HG03342 (cell line): ENCODE results near the gene SERPINB5.

ENCODE experiments used
- ATAC-seq: cut with Tn5 transposase; IDR thresholded peaks from one replicate; pipeline ENCODE4 v1.9.1; 2021; ENCODE audit warnings: mild to moderate bottlenecking, moderate library complexity; ENCODE audit not compliant: unreplicated experiment

The SERPINB5 gene

DNA sequence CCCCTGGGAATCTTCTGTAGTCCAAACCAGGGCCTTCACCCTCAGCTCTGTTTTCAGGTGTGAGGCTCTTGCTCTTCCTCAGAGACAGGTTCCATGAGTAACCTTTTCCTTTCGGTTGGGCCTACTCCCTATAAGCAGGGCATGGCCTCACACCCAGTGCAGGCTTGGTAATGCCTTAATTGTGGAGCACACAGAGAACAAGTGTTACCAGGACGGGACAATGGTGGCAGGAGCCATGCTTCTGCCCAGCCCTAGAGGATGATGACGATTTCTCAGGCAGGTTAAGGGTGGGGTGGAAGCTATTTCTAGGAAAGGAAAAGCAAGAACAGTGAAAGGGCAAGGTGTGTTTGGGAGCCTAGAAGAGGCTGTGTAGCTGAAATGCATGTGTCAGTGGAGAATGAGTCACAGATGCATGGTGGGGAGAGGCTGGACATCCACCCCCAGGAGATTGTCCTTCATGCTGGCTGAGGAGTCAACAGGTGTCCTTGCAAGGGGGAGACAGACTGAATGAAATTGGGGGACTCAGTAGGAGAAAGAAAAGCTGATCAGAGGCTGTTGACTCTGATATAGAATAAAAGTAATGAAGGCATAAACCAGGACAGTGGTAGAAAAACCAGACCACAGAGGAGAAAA, 43.4 kb downstream of the SERPINB5 start:
- ATAC-seq: no peak

DNA sequence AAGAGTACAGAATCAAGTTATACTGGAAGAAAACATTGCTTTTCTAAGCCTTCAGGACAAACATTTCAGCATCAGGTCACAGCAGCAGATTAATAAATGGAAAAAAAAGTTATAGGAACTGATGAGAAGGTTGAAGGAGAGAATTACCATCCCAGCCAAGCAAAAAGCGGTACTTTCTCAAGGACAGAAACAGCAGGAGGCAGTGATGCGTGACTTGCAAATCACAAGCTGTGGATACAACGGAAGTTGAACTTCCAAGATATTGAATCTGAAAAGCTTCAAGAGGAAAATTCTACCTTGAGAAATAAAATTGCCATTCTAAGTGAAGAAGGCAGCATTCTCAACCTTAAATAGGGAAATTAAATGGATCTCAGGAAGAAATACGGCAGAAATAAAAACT, 46.9 kb downstream of the SERPINB5 start:
- ATAC-seq: no peak

DNA sequence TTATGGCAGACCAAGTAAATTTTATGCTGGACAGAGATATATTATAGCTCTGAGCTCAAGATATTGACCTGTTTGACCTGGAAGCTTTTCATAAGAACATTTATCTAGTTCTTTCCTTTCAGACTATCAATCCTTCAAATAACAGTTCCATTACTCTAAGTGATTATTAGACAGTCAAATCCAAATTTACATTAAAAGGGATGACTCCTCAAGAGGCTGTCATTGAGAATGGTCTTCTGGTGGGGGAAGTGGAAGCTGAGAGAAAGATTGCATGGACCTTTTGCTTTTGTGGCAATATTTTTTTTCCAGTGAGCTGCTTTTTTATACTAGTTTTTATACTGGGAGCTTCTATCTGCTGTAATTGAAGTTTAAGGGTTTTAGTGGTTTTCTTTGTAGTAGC, 50.5 kb downstream of the SERPINB5 start:
- no peak for ATAC-seq

DNA sequence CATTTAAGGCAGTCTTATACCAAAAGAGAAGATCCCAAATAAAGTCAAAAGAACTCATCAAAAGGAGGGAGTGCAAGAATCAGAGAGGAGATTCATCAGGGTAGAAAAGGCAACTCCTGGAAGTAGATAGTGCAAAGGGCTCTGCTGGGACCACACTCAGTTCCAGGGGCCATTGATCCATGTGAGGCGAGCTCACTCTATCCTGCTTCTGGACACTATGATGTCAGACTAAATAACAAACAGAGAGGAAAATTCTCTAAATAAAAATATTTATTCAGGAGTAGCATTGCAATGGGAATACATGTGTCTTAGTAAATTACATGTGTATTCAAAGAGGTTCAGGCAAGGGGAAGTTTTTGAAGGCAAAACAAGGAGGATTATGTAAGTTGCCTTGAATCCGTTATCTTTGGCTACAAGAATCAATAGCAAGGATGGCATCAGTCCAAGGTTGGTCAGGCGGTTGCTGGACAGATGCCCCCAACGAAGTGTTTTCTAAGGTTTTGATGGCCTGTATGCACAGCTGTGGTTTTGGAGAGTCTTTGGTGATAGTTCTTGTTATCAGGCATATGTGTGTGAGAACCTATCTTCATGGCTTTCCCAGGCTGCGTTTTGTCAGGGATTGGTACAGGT, 52.2 kb downstream of the SERPINB5 start:
- no peak for ATAC-seq

DNA sequence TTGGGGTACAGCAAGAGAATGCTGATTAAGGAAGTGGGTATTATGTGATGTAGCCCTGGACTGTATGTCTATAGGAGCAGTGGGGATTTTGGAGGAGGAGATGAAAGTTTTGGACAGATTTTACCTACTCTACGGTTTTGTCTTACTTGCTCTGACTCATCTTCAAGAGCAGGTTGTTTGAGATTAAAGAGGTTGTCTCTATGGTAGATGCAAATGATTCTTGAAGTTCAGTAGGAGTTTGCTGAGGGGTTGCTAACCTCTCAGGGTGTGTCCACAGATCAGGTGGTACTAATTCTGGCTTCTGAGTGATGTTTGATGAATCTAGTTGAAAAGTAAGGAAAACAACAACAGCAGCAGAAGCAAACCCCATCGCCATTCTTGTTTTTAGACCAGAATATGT, 55.7 kb downstream of the SERPINB5 start:
- ATAC-seq: no peak

DNA sequence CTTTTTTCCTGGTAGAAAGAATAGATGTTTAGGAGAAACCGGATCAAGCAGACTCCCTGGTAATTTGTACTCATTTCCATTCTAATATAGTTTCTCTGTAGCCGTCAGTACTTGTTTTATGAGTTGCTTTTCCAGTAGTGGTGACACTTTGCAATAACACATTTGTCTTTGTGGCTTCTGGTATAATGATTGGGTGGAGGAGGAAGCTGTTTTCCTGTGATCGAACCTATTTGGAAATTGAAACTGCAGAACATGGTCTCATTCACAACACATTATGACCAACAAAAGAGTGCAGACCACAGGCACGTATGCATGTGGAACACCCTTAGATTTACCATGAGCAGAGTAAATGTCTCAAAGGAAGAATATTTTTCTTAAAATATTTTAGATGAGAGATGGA, 57.9 kb downstream of the SERPINB5 start:
- ATAC-seq: no peak

DNA sequence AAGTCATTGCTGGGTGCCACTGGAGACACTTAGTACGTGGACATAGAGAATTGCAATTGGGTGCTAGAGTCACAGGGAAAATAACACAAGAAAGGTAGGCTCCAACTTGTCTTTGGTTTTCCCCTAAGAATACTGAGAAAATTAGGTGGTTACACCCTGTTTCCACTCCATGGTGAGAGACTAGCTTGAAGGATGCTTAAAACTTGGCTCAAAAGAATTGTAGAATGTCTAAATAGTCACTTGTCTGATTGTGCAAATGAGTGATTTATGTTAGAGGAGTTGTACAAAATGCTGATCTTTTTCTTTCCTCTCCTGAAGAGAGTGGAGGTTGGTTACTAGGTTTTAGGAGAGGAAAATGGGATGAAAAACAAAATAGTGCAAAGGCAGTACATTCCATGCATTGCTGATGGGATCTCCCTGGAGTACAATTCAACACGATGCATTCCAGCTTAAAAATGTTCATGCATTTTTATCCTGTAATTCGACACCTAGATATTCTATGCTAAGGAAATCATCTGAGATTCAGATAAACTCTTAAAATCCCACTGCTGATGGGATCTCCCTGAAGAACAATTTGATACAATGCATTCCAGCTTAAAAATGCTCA, 63.2 kb downstream of the SERPINB5 start:
- ATAC-seq: no peak

DNA sequence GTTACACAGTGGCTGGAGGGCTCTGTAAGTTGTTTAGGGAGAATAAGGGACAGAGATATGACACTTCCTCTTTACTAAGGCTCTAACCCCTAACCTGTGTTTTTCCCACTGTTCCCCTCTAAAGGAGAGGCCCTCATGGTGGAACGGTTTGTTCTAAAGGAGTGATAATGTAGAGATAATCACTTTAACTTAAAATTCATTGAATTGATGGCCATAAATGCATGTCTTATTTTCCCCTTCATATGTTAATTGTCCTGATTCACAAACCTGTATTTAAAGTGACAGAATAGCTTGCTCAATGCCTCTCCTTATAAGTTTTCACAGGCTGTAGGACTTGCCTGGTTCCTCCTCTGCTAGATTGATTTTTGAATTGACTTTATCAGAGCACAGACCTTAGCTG, 65.3 kb downstream of the SERPINB5 start, which contains the start of gene SERPINB12:
SERPINB12 (plus strand) TSS at position 301 of the 400 bp plus-strand sequence. CDS start 13,791 bp downstream, outside the sequence.
- no peak for ATAC-seq

DNA sequence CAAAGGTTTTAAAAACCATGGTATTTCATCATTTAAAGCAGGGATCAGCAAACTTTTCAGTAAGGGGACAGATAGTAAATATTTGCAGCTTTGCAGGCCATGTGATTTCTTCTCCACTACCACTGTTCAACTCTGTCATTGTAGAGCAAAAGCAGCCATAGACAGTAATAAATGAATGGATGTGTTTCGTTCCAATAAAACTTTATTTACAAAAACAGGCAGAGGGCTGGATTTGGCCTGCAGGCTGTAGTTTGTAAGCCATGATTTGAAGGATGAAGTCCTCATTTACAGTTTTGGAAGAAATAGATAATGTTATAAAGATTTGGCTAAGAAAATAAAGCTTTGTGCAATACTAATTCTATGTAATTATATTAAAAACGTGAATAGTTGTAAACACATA, 67.3 kb downstream of the SERPINB5 start:
- no peak for ATAC-seq

DNA sequence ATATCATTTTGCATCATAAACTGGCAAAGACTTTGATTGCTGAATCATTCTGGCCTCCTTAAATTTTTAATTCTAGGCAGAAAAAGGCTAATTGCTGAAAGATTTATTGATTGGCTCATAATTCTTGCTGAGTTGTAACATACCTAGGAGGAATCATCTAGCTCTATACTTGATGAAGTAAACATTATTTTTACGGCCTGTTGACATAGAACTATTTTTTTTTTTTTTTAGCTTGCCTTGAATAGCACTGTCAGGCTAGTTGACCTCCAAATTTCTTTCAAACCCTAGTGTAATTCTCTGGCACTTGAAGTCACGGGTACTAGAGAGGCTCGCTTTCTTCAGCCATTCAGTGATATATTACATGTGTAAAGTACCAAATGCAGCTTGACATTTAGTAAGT, 68.2 kb downstream of the SERPINB5 start:
- no peak for ATAC-seq

DNA sequence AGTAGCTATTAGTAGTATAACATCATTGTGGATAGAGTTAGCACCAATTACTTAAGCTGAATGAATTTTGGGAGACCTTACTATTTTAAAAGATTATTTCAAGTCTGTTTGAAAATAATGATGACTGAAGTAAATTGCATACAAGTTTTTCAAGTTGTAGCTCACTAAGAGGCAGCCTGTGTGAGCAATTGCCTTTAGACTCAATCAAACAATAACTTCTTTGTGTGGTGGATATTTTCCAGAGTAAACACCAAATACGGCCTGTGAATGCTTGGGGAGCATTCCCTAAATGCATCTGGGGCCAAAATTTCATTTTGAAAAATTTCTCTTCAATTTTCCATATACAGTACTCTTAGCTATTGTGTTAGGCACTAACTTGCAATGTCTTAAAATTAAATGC, 73.3 kb downstream of the SERPINB5 start:
- no peak for ATAC-seq

DNA sequence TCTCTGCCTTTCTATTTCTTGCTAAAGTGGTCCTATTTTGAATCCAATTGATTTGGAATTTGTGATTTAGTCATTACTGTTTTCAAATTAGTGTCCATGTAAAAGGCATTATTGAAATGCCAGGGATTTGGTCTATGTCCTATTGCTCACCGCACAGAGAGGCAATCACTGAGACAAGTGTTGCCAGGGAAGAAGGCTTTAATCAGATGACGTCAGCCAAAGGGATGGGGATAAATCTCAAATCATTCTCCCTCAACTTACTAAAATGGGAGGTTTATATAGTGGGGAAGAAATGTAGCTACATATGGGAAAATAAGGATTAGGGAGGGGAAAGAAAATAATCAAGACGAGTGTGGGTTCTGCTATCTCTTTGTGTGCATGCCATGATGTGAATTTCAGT, 75.0 kb downstream of the SERPINB5 start:
- no peak for ATAC-seq

DNA sequence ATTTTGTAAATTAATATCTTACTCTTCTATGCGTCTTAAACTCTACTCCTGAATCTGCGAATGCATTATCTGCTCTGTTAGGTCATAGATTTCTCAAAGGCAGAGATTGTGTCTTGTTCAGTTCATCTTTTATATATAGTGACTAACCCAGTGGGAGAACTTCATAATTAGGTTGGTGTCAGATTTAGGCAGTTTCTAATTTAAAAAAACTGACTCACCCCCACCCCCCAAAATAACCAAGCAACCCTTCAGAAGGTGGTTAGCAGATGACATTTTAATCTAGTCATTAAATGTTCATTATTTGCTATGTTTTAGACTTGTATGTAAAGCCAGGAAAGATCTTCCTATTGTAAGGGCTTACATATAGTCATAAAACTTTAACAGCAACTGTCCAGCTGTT, 75.8 kb downstream of the SERPINB5 start:
- ATAC-seq: no peak

DNA sequence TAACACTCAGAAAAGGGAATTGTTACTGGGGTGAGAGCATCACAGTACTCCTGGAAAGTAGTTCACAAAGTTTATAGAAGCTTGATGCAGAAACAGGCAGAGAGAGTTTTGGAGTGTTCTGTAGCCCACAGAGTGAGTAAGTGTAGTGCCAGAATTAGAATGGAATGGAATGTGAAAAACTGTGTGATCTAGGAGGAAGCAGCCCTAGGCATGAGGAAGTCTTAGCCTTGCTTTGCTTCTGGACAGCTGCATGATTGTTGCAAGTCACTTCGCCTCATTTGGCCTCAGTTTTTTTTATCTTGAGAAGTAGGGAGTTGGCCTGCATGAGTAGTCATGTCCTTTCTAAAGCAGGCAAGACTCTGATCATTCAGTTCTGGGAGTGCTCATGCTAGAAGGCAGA, 76.3 kb downstream of the SERPINB5 start:
- ATAC-seq: no peak
